Measurements from ENCODE around the gene ANO7. TPM values are rescaled to one million over a fixed set of nuclear protein-coding genes. Genes with fewer than 3 reads are reported as not detected.

ANO7 gene
- total and polyA plus RNA-seq, 2 experiments from 2014 or later = 0.22 to 2.6 TPM

DNA sequence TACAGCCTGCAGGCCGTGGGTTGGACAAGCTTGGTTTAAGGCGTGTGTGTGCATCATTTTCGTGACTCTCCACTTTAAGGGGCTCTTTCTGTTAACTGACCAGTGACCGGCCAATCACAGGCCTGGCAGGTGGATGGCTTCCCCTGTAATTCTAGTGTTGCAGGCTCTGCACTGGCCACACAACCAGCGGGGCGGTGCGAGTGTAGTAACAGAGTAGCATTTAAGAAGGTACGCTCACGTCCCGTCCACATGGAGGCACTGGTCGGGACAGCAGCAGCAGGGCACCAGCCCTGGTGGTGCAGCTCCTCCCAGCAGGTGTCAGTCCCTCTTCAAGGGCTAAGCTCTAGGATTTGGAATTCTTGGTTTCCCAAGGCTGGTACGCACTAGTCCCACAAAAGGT, 8.0 kb upstream of the ANO7 start:
- Histone ChIP-seq H3K9me2 (ENCODE audit: insufficient read depth) (no peaks in the 10 kb centered on the region), H3K36me3 (ENCODE audit: low read depth) (peaks cover 3% of the 10 kb centered on the region; the same call in 1 of the 2 replicates), H4K20me1 (ENCODE audit: insufficient read depth) (no peaks in the 10 kb centered on the region), H3K27ac (no peak overlapping the region), H3K9me3 (ENCODE audit: low read depth) (no peaks in the 10 kb centered on the region), H2AFZ (no peak overlapping the region), H3K79me2 (ENCODE audit: insufficient read depth) (no peaks in the 10 kb centered on the region), H3K9ac (no peak overlapping the region), H3K4me2 (ENCODE audit: unreplicated experiment) (no peak overlapping the region), H3F3A (ENCODE audit: insufficient read depth) (peaks cover 19% of the 10 kb centered on the region), H3K4me3 (no peak overlapping the region), H3K27me3 (replicated peaks; ENCODE audit: insufficient read depth) (no peaks in the 10 kb centered on the region), H3K4me1 (ENCODE audit: insufficient read depth) (peaks cover 13% of the 10 kb centered on the region)
- TF ChIP-seq EZH2phosphoT487 (IDR thresholded peaks at IDR 0.05; ENCODE audit: insufficient read depth, low read depth) = no peak
- TF ChIP-seq EZH2 (IDR thresholded peaks at IDR 0.05; ENCODE audit: insufficient read depth, poor library complexity, severe bottlenecking) = no peak
- in situ Hi-C loops (cut with MboI) = no loop called here
- no peak for DNase-seq
- WGBS, 2 experiments (ENCODE audit: low coverage in 1 of 2, low lambda C conversion rate in 2 of 2, missing lambda C conversion rate in 2 of 2) = 89 to 90% methylated on average over 12 of the region's 12 CpGs

DNA sequence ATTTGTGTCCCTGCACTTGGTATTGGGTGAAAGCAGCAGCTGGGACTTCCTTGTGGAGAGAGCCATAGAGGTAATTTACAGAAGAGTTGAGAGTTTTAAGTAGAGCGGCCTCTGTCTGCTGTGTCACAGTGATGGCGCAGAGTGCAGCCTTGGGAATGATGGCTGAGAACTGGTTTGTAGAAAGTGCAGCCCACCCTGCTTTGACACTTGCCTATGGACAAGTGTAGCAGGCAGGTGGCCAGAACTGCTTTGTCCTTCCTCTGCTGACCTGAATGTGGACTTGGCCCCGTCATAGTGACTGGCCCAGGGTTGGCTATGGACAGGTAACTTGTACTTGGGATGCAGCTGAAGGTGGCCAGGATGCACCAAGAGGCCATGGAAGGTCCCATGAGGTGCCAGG, 6.4 kb upstream of the ANO7 start:
- Histone ChIP-seq H3K79me2 (ENCODE audit: insufficient read depth) (no peaks in the 10 kb centered on the region), H2AFZ (no peak overlapping the region), H3K9me2 (ENCODE audit: insufficient read depth) (no peaks in the 10 kb centered on the region), H3F3A (ENCODE audit: insufficient read depth) (peaks cover 19% of the 10 kb centered on the region), H3K36me3 (ENCODE audit: low read depth) (peaks cover 3% of the 10 kb centered on the region; the same call in 1 of the 2 replicates), H4K20me1 (ENCODE audit: insufficient read depth) (no peaks in the 10 kb centered on the region), H3K9ac (no peak overlapping the region), H3K27ac (no peak overlapping the region), H3K9me3 (ENCODE audit: low read depth) (no peaks in the 10 kb centered on the region), H3K4me2 (ENCODE audit: unreplicated experiment) (no peak overlapping the region), H3K4me3 (no peak overlapping the region), H3K4me1 (ENCODE audit: insufficient read depth) (peaks cover 13% of the 10 kb centered on the region), H3K27me3 (replicated peaks; ENCODE audit: insufficient read depth) (no peaks in the 10 kb centered on the region)
- DNase-seq = no peak
- 97 to 100% methylated on average over 3 of the region's 3 CpGs for WGBS, 2 experiments (ENCODE audit: low coverage in 1 of 2, low lambda C conversion rate in 2 of 2, missing lambda C conversion rate in 2 of 2)
- TF ChIP-seq EZH2 (IDR thresholded peaks at IDR 0.05; ENCODE audit: insufficient read depth, poor library complexity, severe bottlenecking) (no peak), EZH2phosphoT487 (IDR thresholded peaks at IDR 0.05; ENCODE audit: insufficient read depth, low read depth) (no peak)
- in situ Hi-C loops (cut with MboI) = no loop called here

DNA sequence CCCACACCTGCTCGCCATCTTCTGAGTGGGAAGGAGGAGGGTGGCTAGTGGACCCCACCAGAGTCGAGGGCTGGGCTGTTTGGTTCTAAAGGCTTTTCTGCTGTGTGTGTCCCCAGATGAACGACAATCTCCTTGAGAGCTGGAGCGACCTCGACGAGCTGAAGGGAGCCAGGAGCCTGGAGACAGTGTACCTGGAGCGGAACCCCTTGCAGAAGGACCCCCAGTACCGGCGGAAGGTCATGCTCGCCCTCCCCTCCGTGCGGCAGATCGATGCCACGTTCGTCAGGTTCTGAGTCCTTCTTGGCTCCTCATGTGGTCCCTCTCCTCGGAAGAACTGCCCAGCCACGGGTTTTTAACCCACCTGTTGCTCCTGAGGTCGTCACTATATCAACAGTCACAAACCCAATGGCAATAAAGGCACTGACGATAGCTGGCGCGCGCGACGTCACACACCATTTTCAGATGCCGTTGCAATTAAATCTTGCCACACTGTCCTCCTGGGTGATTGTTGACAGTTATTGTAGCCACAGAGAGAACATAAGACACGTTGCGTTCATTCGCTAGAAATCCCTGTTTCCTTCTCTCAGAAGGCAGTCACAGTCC, 5.8 kb upstream of the ANO7 start:
- Histone ChIP-seq H4K20me1 (ENCODE audit: insufficient read depth) (no peaks in the 10 kb centered on the region), H3K36me3 (ENCODE audit: low read depth) (peaks cover 3% of the 10 kb centered on the region; the same call in 1 of the 2 replicates), H3K9me3 (ENCODE audit: low read depth) (no peaks in the 10 kb centered on the region), H3K79me2 (ENCODE audit: insufficient read depth) (no peaks in the 10 kb centered on the region), H3K27ac (no peak overlapping the region), H3F3A (ENCODE audit: insufficient read depth) (peaks cover 19% of the 10 kb centered on the region), H3K27me3 (replicated peaks; ENCODE audit: insufficient read depth) (no peaks in the 10 kb centered on the region), H2AFZ (no peak overlapping the region), H3K9ac (no peak overlapping the region), H3K4me2 (ENCODE audit: unreplicated experiment) (no peak overlapping the region), H3K4me3 (no peak overlapping the region), H3K4me1 (ENCODE audit: insufficient read depth) (peaks cover 13% of the 10 kb centered on the region), H3K9me2 (ENCODE audit: insufficient read depth) (no peaks in the 10 kb centered on the region)
- WGBS, 2 experiments (ENCODE audit: low coverage in 1 of 2, low lambda C conversion rate in 2 of 2, missing lambda C conversion rate in 2 of 2) = 88 to 91% methylated on average over 27 to 28 of the region's 28 CpGs
- TF ChIP-seq EZH2 (IDR thresholded peaks at IDR 0.05; ENCODE audit: insufficient read depth, poor library complexity, severe bottlenecking) = no peak
- TF ChIP-seq EZH2phosphoT487 (IDR thresholded peaks at IDR 0.05; ENCODE audit: insufficient read depth, low read depth) = no peak
- DNase-seq = no peak
- in situ Hi-C loops (cut with MboI) = no loop called here

DNA sequence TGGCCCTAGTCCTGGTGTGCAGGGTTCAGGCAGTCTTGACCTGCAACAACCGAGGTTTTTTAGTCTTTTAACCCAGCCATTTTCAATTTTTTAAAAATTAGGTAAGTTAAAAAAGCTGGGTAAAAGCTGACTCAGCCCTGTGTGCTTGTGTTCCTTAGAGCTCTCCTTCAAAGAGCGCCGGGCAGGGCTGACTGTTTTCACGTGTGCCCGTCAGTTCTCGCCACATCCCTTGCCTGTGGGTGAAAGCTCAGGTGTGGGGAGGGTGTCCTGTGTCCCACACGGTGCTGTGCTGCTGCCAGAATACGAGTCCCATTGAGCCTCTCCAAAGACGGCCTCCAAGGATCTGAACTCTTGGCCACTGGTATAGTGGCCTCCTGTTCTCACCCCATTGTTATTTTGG, 5.3 kb upstream of the ANO7 start:
- Histone ChIP-seq H3K4me1 (ENCODE audit: insufficient read depth) (peaks cover 13% of the 10 kb centered on the region), H3F3A (ENCODE audit: insufficient read depth) (peaks cover 19% of the 10 kb centered on the region), H2AFZ (no peak overlapping the region), H3K27ac (no peak overlapping the region), H3K9me2 (ENCODE audit: insufficient read depth) (no peaks in the 10 kb centered on the region), H3K27me3 (replicated peaks; ENCODE audit: insufficient read depth) (no peaks in the 10 kb centered on the region), H3K9me3 (ENCODE audit: low read depth) (no peaks in the 10 kb centered on the region), H4K20me1 (ENCODE audit: insufficient read depth) (no peaks in the 10 kb centered on the region), H3K9ac (no peak overlapping the region), H3K79me2 (ENCODE audit: insufficient read depth) (no peaks in the 10 kb centered on the region), H3K4me3 (no peak overlapping the region), H3K36me3 (ENCODE audit: low read depth) (peaks cover 3% of the 10 kb centered on the region; the same call in 1 of the 2 replicates), H3K4me2 (ENCODE audit: unreplicated experiment) (no peak overlapping the region)
- no peak for DNase-seq
- in situ Hi-C loops (cut with MboI) = no loop called here
- 86 to 87% methylated on average over 9 of the region's 9 CpGs for WGBS, 2 experiments (ENCODE audit: low coverage in 1 of 2, low lambda C conversion rate in 2 of 2, missing lambda C conversion rate in 2 of 2)
- no peak for TF ChIP-seq EZH2 (IDR thresholded peaks at IDR 0.05; ENCODE audit: insufficient read depth, poor library complexity, severe bottlenecking)

All from GM23248 (cell line).